ENCODE results near the gene CRMP1.

- TF ChIP-seq CTCF (conservative IDR thresholded peaks at IDR 0.05; ENCODE audit: low read depth, low read length) = no peak
- no peak for TF ChIP-seq EZH2 (IDR thresholded peaks at IDR 0.05; ENCODE audit: borderline replicate concordance, low read depth, low read length, poor library complexity, severe bottlenecking)
These were observed 2.7 kb downstream of the CRMP1 start for GRCh38 chr4:5890063-5890727.

All from A673 (cell line).